ENCODE measurements around the gene DBNL. TPM values are rescaled to one million over a fixed set of nuclear protein-coding genes. Genes with fewer than 3 reads are reported as not detected.

The DBNL gene
- total RNA-seq, 1 donor from 2014 or later = 33.1 TPM

DNA sequence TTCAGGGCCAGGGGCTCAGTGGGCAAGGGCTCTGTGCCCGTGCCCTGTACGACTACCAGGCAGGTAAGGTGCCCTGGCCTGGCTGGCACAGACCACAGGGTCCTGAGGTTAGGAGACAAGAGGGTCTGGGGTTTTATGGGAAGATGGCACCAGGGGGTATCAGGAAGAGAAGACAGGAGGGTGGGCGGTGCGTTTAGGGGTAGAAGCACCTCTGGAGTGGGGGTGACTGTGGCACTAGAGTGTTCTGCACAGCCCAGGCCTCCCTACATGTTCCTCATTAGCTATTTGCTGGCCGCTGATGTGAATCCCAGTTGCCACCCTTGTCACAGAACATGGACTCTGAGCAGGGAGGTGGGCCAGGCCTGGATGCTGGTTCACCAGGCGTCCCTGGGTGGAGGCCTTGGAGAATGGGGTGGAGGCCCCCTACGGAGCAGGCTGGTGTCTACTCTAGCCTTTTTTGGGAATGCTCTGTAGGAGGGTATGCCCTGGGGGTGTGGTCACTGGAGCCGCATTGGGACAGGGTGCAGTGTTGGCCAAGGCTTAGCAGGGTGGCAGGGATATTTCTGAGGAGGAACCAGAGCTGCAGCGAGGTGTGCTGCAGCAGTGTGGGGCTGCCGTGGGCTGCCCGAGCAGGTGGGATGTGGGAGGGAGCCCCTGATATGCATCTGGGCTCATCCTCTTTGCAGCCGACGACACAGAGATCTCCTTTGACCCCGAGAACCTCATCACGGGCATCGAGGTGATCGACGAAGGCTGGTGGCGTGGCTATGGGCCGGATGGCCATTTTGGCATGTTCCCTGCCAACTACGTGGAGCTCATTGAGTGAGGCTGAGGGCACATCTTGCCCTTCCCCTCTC is 15.8 kb downstream of the DBNL start:
- Histone ChIP-seq H3K4me3 (no peak overlapping the region), H3K27me3 (ENCODE audit: low read depth) (no peaks in the 10 kb centered on the region), H3K4me1 (peaks cover 76% of the 10 kb centered on the region), H3K27ac (replicated peaks) (peak overlapping the region; percentile 89), H3K9me3 (replicated peaks) (no peaks in the 10 kb centered on the region), H3K36me3 (peaks cover 59% of the 10 kb centered on the region)
- intact Hi-C loops (cut with micrococcal nuclease) = no loop called here
- peak; percentile 12 for DNase-seq
- TF ChIP-seq, protein P1, sequence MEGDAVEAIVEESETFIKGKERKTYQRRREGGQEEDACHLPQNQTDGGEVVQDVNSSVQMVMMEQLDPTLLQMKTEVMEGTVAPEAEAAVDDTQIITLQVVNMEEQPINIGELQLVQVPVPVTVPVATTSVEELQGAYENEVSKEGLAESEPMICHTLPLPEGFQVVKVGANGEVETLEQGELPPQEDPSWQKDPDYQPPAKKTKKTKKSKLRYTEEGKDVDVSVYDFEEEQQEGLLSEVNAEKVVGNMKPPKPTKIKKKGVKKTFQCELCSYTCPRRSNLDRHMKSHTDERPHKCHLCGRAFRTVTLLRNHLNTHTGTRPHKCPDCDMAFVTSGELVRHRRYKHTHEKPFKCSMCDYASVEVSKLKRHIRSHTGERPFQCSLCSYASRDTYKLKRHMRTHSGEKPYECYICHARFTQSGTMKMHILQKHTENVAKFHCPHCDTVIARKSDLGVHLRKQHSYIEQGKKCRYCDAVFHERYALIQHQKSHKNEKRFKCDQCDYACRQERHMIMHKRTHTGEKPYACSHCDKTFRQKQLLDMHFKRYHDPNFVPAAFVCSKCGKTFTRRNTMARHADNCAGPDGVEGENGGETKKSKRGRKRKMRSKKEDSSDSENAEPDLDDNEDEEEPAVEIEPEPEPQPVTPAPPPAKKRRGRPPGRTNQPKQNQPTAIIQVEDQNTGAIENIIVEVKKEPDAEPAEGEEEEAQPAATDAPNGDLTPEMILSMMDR (IDR thresholded peaks at IDR 0.05; ENCODE audit: borderline replicate concordance) = no peak

DNA sequence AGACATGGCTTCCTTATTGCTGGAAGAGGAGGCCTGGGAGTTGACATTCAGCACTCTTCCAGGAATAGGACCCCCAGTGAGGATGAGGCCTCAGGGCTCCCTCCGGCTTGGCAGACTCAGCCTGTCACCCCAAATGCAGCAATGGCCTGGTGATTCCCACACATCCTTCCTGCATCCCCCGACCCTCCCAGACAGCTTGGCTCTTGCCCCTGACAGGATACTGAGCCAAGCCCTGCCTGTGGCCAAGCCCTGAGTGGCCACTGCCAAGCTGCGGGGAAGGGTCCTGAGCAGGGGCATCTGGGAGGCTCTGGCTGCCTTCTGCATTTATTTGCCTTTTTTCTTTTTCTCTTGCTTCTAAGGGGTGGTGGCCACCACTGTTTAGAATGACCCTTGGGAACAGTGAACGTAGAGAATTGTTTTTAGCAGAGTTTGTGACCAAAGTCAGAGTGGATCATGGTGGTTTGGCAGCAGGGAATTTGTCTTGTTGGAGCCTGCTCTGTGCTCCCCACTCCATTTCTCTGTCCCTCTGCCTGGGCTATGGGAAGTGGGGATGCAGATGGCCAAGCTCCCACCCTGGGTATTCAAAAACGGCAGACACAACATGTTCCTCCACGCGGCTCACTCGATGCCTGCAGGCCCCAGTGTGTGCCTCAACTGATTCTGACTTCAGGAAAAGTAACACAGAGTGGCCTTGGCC is 16.6 kb downstream of the DBNL start:
- peak; percentile 14 for DNase-seq
- Histone ChIP-seq H3K4me1 (peaks cover 83% of the 10 kb centered on the region), H3K9me3 (replicated peaks) (no peaks in the 10 kb centered on the region), H3K4me3 (no peak overlapping the region), H3K27ac (replicated peaks) (peak overlapping the region; percentile 89), H3K27me3 (ENCODE audit: low read depth) (no peaks in the 10 kb centered on the region), H3K36me3 (peaks cover 59% of the 10 kb centered on the region)
- intact Hi-C loops (cut with micrococcal nuclease) = no loop called here
- TF ChIP-seq, protein P1 (IDR thresholded peaks at IDR 0.05; ENCODE audit: borderline replicate concordance) = no peak

DNA sequence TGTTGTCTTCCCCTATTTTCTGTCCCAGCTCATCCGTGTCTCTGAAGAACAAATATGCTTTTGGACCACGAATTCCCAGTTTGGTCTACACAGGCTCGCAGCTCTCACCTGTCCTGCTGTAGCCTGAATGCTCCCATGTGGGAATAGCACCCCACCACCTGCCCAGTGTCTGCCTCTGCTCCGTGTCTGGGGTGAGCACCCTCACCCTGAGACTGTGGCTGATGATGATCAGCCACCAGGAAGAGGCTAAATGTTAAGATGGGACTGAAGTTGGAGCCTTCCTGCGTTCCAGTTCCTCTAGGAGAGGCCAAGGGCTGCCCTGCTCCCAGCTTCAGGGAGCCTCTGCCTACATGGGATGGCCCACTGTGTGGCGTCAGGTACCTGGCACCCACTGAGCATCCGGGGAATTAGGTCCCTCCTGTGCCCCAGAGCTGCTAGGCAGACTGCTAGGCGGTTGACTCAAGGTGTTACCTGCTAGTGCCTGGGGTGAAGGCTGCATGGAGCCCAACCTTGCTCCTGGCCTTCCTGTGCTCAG is 17.2 kb downstream of the DBNL start:
- Histone ChIP-seq H3K4me3 (no peak overlapping the region), H3K9me3 (replicated peaks) (no peaks in the 10 kb centered on the region), H3K27ac (replicated peaks) (peak overlapping the region; percentile 89), H3K27me3 (ENCODE audit: low read depth) (no peaks in the 10 kb centered on the region), H3K4me1 (peaks cover 83% of the 10 kb centered on the region), H3K36me3 (peaks cover 53% of the 10 kb centered on the region)
- intact Hi-C loops (cut with micrococcal nuclease) = no loop called here
- no peak for DNase-seq
- TF ChIP-seq, protein P1 (IDR thresholded peaks at IDR 0.05; ENCODE audit: borderline replicate concordance) = no peak

DNA sequence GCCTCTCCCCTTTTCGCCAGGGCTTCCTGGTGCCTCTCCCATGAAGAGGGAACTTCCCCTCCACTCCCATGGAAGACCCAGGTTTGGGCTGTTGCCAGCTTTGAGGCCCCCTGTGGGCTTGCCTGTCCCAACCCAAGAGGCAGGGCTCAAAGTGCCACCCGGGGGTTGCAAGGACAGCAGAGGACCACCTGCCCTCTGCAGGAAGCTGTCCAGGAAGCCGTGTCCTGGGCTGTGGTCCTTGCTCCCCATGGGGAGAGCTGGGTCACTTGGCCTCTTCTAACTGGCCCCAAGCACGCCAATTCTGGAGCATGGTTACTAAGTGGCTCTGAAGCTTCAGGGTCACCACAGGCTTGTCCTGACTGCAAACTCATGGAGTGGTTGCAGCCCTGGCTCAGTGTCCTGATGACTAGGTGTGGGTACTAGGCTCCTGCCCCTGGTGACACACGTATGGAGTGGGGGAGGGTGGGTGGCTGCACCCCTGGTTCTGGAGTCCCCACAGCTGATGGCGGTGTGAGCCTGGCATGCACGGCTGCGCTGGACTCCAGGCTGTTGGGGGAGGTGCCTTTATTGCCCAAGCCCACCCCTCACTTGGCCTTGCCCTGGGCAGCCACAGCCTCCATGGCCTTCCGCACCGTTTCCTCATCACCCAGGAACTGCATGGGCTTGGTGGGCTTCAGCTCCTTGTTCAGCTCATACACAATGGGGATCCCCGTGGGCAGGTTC is 17.8 kb downstream of the DBNL start:
- Histone ChIP-seq H3K9me3 (replicated peaks) (no peaks in the 10 kb centered on the region), H3K27me3 (ENCODE audit: low read depth) (no peaks in the 10 kb centered on the region), H3K36me3 (peaks cover 46% of the 10 kb centered on the region), H3K4me1 (peaks cover 82% of the 10 kb centered on the region), H3K4me3 (peak overlapping the region; percentile 74), H3K27ac (replicated peaks) (peak overlapping the region; percentile 89)
- intact Hi-C loops (cut with micrococcal nuclease) = no loop called here
- peak; percentile 18 for DNase-seq
- TF ChIP-seq, protein P1 (IDR thresholded peaks at IDR 0.05; ENCODE audit: borderline replicate concordance) = no peak

DNA sequence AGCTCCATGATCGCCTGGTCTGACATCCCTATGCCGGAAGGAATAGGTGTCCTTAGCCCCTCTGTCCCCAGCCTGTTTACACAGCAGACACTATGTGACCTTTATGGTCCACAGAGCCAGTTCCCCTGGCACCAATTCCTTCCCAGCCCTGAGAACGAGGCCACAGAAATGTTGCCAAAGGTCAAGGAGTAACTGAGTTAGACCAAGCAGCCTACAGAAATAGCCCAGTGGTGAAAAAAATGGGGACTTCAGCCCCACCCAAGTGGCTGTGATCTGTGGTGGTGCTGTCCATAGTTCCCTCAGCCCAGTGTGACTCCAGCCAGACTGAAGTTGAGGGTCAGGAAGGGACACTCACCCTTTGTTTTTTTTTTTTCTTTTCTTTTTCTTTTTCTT is 18.4 kb downstream of the DBNL start:
- H3K27ac ChIP-seq (replicated peaks) = peak overlapping the region; percentile 89

More for the DNA sequence above, 18.4 kb downstream of the DBNL start:
- Histone ChIP-seq H3K36me3 (peaks cover 41% of the 10 kb centered on the region), H3K4me1 (peaks cover 86% of the 10 kb centered on the region), H3K4me3 (peak overlapping the region; percentile 74), H3K9me3 (replicated peaks) (no peaks in the 10 kb centered on the region), H3K27me3 (ENCODE audit: low read depth) (no peaks in the 10 kb centered on the region)
- TF ChIP-seq, protein P1 (IDR thresholded peaks at IDR 0.05; ENCODE audit: borderline replicate concordance) = no peak
- intact Hi-C loops (cut with micrococcal nuclease) = no loop called here
- DNase-seq = peak; percentile 23
